Naive thymus-derived CD8-positive, alpha-beta T cell (primary cell): ENCODE results near the gene DNAH3. TPM values are rescaled to one million over a fixed set of nuclear protein-coding genes. Genes with fewer than 3 reads are reported as not detected.
A peak's percentile ranks its signal among the peaks of the same experiment; 100 is the strongest.

Experiments used
- ATAC-seq, 2 donors: fragments of 150-1000 bp; cut with Tn5 transposase in 1 of 2; sonication (Bioruptor Pico), chemical (Tn5 transposase) in 1 of 2; 1 replicate in 1 of 2; 2 replicates in 1 of 2; pipeline ENCODE4 v1.10.0; 2021; ENCODE audit warnings: mild to moderate bottlenecking in 2 of 2, moderate library complexity in 2 of 2
- POLR2A ChIA-PET: fragments of 350-600 bp; sonication (Branson Sonifier 250); formaldehyde crosslinking; loops from one replicate; lab custom pipeline; 2021; ENCODE audit warnings: antibody characterized with exemption; lab: Charles Lee
- DNase-seq, 10 donors: peaks; one replicate each; pipeline versions ENCODE4 v3.0.0 to v3.0.0-alpha.2; 2020 to 2022
- H3K27ac Mint-ChIP-seq, 10 donors: one replicate each; pipeline ENCODE4 v1.8.0; 2020 to 2022; ENCODE audit warnings: mild to moderate bottlenecking in 10 of 10, mixed read lengths in 10 of 10, moderate library complexity in 4 of 10, inconsistent platforms in 1 of 10
- H3K27me3 Mint-ChIP-seq, 5 donors: one replicate each; pipeline ENCODE4 v1.8.0; 2021 to 2022; ENCODE audit warnings: mixed read lengths in 5 of 5
- H3K36me3 Mint-ChIP-seq, 3 donors: one replicate each; pipeline ENCODE4 v1.8.0; 2020 to 2022; ENCODE audit warnings: mixed read lengths in 3 of 3, mild to moderate bottlenecking in 2 of 3, inconsistent platforms in 1 of 3
- H3K4me1 Mint-ChIP-seq, 4 donors: one replicate each; pipeline ENCODE4 v1.8.0; 2021 to 2022; ENCODE audit warnings: mixed read lengths in 4 of 4
- H3K4me3 Mint-ChIP-seq, 10 donors: one replicate each; pipeline ENCODE4 v1.8.0; 2020 to 2022; ENCODE audit warnings: mild to moderate bottlenecking in 10 of 10, mixed read lengths in 10 of 10, moderate library complexity in 6 of 10, inconsistent platforms in 1 of 10
- H3K9me3 Mint-ChIP-seq, 9 donors: one replicate each; pipeline ENCODE4 v1.8.0; 2020 to 2022; ENCODE audit warnings: mixed read lengths in 9 of 9, mild to moderate bottlenecking in 3 of 9, inconsistent platforms in 1 of 9, moderate library complexity in 1 of 9
- polyA plus RNA-seq, 3 donors: library from polyadenylated mRNA; unstranded; fragments of 300-500 nt; fragmentation: Illumina TruSeq; gene quantifications; one replicate each; pipeline ENCODE4 v1.2.3, GENCODE V29; 2021
- total RNA-seq, 8 experiments: library from RNA in 2 of 8; stranded (reverse) in 2 of 8; gene quantifications; one replicate each; pipeline ENCODE4 v1.2.3 and lab custom pipeline; 2021 to 2026

The DNAH3 gene
- total and polyA plus RNA-seq, 5 experiments from 2014 or later: not detected

DNA sequence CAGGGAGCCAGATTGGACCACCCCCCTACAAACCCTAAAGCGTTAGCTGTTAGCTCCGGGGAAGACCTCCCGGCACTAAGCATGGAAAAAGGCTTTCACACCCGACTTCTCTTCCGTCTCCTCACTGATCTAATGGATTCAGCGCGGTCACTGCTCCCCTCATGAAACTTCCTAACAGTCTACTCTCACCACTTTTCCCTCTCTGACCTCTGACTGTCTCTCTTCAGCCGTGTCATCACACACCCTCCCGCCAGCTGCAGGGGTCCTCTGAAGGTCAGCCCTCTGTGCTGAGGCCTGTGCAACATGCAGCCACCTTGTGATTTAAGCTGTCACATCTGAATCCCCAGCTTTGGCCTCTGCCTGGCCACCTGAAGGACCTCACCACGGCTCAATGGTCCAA is 234.4 kb downstream of the DNAH3 start:
- Mint-ChIP-seq H3K27me3 (no peaks in the 10 kb centered on the region), H3K27ac (peak overlapping the region in 1 of 10 donors; percentile 61), H3K36me3 (peaks cover 5 to 36% (median 12%) of the 10 kb centered on the region in 3 donors), H3K4me3 (no peak overlapping the region), H3K4me1 (peaks cover 6 to 10% (median 8%) of the 10 kb centered on the region in 4 donors), H3K9me3 (no peaks in the 10 kb centered on the region)
- ATAC-seq (no peak), DNase-seq (no peak)
- POLR2A ChIA-PET: no interaction called here

DNA sequence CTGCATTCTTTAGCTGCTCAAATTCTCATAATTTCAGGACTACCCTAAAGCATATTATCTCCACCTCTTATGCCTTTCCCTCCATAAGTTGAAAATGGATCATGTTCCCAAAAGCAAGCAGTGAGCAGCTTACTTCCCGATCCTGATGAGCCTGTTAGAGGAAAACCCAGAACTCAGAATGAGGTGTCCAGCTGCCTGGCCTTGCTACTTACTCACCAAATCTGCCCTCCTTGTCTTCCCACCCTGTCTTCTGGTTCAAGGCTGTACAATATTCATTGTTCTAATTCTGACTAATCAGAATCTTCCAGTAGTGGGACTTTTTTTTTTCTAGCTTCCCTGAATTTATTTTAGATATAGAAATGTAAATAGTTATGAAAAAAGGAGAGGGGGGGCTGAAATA is 239.3 kb downstream of the DNAH3 start:
- Mint-ChIP-seq H3K27me3 (no peaks in the 10 kb centered on the region), H3K27ac (peak overlapping the region in 1 of 10 donors; percentile 71), H3K4me1 (peaks cover 6 to 14% (median 9%) of the 10 kb centered on the region in 4 donors), H3K9me3 (no peaks in the 10 kb centered on the region), H3K36me3 (peaks cover 2 to 7% (median 5%) of the 10 kb centered on the region in 3 donors), H3K4me3 (no peak overlapping the region)
- DNase-seq: no peak
- ATAC-seq: no peak
- POLR2A ChIA-PET: no interaction called here

DNA sequence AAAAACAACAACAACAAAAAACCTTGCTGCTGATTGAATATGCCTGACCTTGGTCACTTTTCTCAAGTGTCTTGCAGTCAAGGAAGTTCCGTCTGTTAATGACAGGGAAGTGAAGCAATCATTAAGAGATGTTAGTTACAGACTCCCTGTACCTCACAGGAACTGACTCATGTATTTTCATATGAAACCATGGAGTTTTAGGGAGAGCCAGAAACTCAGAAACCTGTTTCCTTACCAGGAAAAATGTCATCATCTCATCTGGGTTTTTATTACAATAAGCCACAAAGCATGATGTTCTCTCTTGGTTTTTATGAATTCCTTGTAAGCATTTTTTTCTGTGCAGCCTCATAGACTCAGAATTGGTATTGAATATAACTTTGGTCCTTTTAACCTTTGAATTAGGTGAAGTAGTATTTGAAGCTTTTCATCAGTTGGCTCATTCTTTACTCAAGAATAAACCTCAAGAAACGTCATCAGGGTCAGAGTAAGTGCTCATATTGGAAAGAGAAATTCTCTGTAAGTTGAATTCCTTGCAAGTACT is 239.8 kb downstream of the DNAH3 start:
- H3K4me3 Mint-ChIP-seq: no peak overlapping the region
- no peaks in the 10 kb centered on the region for H3K9me3 Mint-ChIP-seq
- peaks cover 4 to 13% (median 10%) of the 10 kb centered on the region in 4 donors for H3K4me1 Mint-ChIP-seq
- H3K36me3 Mint-ChIP-seq: peaks cover 0 to 2% (median 2%) of the 10 kb centered on the region in 3 donors
- no peaks in the 10 kb centered on the region for H3K27me3 Mint-ChIP-seq
- POLR2A ChIA-PET: no interaction called here
- peak overlapping the region in 1 of 10 donors; percentile 45 for H3K27ac Mint-ChIP-seq
- DNase-seq (no peak), ATAC-seq (no peak)

DNA sequence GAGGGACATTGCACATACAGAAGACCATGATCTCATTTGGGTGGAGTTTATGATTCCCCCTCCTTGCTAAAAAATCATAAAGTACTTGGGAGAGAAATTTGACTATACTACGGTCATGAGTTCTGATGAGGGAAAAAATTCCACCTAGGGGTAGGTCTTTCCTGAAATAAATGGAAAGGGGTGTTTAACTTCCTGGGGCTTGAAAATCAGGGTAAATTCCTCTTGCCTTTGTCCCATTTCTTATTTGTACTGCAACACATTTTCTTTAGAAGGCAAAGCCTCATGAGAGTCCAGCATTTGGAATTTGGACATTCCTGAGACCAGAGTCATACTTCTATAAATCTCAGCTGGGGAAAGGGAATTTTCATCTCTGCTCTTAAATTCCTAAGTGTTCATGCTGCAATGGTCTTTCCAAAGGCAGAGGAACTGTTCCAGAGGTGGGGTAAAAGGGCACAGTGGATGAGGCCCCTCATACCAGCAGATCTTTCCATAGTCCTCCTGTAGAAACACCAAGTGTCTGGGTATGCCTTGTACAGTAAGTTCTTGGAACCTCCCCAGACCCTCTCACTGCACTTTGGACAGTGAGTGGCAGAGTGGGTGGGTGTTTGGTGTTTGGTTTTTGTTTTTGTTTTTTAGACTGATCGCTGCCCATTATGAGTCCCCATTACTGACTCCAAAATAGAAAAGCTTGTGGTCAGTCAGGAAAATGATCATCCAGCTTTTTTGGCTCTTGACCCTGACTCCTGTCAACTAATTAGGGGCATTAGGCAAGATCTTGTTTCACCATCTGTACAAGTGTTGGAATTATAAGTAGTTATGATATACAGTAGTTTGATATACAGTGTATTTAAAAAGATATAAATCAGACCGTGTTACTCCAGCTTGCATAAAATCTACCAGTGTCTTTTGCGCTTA is 244.0 kb downstream of the DNAH3 start:
- H3K4me1 Mint-ChIP-seq: peaks cover 34 to 51% (median 41%) of the 10 kb centered on the region in 4 donors
- no peak overlapping the region for H3K4me3 Mint-ChIP-seq
- H3K36me3 Mint-ChIP-seq: no peaks in the 10 kb centered on the region
- H3K9me3 Mint-ChIP-seq: no peaks in the 10 kb centered on the region
- H3K27ac Mint-ChIP-seq: peak overlapping the region in 1 of 10 donors; percentile 46
- no peak for ATAC-seq
- H3K27me3 Mint-ChIP-seq: no peaks in the 10 kb centered on the region
- POLR2A ChIA-PET: no interaction called here
- DNase-seq: no peak

DNA sequence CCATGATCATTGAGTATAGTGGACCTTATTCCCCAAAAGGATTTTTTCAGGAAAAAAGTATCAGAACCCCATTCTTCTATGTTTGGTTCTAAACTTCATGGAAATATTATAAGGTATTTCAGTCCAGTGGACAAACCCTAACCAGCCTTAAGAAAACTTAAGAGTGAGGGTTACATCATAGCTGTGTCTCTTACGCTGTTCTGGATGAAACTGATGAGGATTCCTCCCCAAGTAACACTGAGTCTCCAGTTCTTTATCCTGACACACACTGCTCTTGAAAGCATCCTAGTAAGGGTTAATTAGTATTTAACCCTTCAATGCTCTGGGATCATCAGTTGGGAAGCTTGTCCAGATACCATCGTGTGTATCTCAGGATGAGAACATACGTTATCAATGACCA is 245.1 kb downstream of the DNAH3 start:
- POLR2A ChIA-PET: no interaction called here
- H3K27ac Mint-ChIP-seq: no peak overlapping the region
- no peaks in the 10 kb centered on the region for H3K9me3 Mint-ChIP-seq
- no peak overlapping the region for H3K4me3 Mint-ChIP-seq
- ATAC-seq (no peak), DNase-seq (no peak)
- peaks cover 42 to 54% (median 48%) of the 10 kb centered on the region in 4 donors for H3K4me1 Mint-ChIP-seq
- H3K36me3 Mint-ChIP-seq: no peaks in the 10 kb centered on the region
- no peaks in the 10 kb centered on the region for H3K27me3 Mint-ChIP-seq

DNA sequence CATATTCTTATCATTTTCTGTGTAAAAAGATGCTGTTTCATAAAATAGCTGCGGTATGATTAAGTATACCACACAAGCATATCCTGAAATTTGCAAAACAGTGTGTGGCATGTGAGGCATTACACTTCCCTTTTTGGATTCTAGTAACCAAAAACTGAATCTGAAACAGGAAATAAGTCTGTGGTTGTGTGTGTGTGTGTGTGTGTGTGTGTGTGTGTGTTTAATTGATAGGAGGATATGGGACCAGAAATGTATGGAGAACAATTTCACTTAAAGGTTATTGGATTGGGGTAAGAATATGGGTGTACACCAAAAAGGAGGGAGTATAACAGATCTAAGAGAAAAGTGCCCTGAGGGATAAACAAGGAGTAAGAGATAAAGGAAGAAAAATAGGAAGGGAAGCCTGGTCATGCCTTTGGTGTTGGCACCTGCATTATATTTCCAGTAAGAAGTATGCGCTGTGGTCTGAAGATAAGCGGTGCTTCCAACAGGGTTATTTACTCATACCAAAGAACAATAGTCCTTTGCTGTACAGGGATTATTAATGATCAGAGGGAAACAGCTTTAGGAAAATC is 246.1 kb downstream of the DNAH3 start:
- H3K36me3 Mint-ChIP-seq: no peaks in the 10 kb centered on the region
- POLR2A ChIA-PET: no interaction called here
- H3K9me3 Mint-ChIP-seq: no peaks in the 10 kb centered on the region
- peak in 1 of 2 donors; percentile 4 for ATAC-seq
- peak in 5 of 10 donors; percentile 2 to 54 (median 43) for DNase-seq
- peak overlapping the region in 9 of 10 donors; percentile 1 to 72 (median 53) for H3K4me3 Mint-ChIP-seq
- H3K27me3 Mint-ChIP-seq: no peaks in the 10 kb centered on the region
- peaks cover 41 to 59% (median 53%) of the 10 kb centered on the region in 4 donors for H3K4me1 Mint-ChIP-seq
- H3K27ac Mint-ChIP-seq: peak overlapping the region; percentile 30 to 96 (median 76)

DNA sequence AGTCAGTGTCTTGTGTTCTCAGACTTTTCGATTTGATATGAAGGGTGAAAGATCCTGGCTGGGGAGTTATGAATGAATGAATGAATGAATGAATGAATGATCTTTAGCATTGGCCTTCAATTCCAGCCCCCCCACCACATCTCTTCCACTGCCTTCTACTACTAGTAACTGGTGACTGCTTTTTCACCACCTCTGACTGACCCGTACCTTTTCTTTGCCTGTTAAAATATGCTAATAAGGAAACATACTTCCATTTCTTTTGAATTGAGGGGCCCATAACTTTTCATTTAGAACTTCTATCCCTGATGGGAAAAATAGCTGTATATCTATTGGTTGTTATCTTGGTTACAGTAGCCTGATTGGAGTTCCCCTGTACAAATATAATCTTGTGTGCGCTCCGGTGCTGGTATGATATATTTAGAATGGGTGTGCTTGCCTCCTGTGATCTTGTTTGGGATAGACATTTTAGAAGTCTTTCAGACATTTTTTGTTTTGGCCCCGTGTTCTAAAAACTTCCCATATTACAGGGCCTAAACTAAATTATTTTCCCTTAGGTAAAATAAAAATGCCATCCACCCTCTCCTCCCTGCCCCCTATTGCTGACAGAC is 246.6 kb downstream of the DNAH3 start:
- no peak for ATAC-seq

DNA sequence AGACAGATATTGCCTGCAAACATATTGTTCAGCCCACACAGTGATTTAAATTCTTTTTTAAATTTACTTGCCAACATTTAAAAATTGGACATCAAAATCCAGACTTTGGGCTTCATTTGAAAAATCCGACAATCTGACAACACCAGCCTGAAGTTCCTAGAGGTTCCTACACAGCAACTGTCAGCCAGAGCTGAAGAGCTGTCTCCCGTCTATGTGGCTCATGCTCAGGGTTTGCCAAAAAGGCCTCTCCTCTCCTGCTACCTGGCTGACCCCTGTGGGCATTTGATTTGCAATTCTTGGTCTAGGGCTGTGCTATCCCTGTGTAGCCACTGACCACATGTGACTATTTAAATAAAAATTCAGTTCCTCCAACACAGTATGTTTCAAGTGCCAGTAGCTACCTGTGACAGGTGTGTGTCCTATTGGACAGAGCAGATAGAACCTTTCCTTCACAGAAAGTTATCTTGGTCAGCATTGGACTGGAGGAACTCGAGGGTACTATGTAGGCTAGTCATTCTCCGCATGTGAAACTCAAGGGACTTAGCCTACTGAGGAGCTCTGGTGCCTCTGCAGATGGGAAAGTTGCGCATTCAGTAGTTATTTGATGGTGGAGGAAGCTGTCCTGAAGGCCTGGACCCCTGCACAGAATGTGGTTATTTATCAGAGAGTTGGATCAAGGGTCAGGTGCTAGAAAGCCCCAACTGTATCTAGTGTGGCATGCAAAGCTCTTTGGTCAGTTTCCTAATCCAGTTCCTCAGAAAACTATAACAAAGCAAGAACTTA is 247.3 kb downstream of the DNAH3 start:
- DNase-seq: no peak
- Mint-ChIP-seq H3K27ac (peak overlapping the region; percentile 67 to 96 (median 81)), H3K4me3 (peak overlapping the region in 5 of 10 donors; percentile 16 to 58 (median 34)), H3K9me3 (no peaks in the 10 kb centered on the region), H3K4me1 (peaks cover 46 to 72% (median 65%) of the 10 kb centered on the region in 4 donors), H3K36me3 (no peaks in the 10 kb centered on the region), H3K27me3 (no peaks in the 10 kb centered on the region)
- ATAC-seq: no peak
- POLR2A ChIA-PET: interaction anchor here (1.7 kb wide), 1 partner anchor 28 kb away, joined by 3 read pairs; no protein-coding TSS in a partner anchor

More for the DNA sequence above, 246.6 kb downstream of the DNAH3 start:
- Mint-ChIP-seq H3K36me3 (no peaks in the 10 kb centered on the region), H3K4me3 (peak overlapping the region in 9 of 10 donors; percentile 1 to 71 (median 49)), H3K9me3 (no peaks in the 10 kb centered on the region), H3K27ac (peak overlapping the region; percentile 30 to 96 (median 76)), H3K27me3 (no peaks in the 10 kb centered on the region), H3K4me1 (peaks cover 46 to 65% (median 58%) of the 10 kb centered on the region in 4 donors)
- POLR2A ChIA-PET: no interaction called here
- DNase-seq: no peak

DNA sequence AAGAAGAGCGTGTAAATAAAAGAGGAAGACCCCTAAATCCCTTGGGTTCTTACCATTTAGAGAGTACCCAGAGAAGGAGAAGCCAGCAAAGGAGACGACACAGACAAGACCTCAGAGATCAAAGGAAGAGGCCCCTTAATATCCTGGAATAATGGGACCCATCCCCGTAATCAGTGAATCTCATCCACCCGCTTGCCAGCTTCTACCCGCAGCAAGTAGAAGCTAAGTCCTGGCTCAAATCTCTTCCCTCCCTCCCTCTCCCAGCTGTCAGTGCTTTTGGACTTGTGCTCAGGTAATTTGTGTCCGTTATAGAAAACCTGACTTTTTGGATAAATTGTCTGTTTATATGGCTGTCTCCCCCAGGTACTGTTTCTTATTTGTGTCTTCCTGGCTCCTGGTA is 248.2 kb downstream of the DNAH3 start:
- no peak for DNase-seq
- Mint-ChIP-seq H3K36me3 (peaks cover 0 to 2% (median 0%) of the 10 kb centered on the region in 3 donors), H3K4me1 (peaks cover 48 to 75% (median 70%) of the 10 kb centered on the region in 4 donors), H3K27ac (peak overlapping the region; percentile 79 to 100 (median 98)), H3K4me3 (peak overlapping the region in 9 of 10 donors; percentile 6 to 99 (median 92)), H3K9me3 (no peaks in the 10 kb centered on the region), H3K27me3 (no peaks in the 10 kb centered on the region)
- POLR2A ChIA-PET: interaction anchor here (1.7 kb wide), 1 partner anchor 27 kb away, joined by 3 read pairs; no protein-coding TSS in a partner anchor
- ATAC-seq: no peak

DNA sequence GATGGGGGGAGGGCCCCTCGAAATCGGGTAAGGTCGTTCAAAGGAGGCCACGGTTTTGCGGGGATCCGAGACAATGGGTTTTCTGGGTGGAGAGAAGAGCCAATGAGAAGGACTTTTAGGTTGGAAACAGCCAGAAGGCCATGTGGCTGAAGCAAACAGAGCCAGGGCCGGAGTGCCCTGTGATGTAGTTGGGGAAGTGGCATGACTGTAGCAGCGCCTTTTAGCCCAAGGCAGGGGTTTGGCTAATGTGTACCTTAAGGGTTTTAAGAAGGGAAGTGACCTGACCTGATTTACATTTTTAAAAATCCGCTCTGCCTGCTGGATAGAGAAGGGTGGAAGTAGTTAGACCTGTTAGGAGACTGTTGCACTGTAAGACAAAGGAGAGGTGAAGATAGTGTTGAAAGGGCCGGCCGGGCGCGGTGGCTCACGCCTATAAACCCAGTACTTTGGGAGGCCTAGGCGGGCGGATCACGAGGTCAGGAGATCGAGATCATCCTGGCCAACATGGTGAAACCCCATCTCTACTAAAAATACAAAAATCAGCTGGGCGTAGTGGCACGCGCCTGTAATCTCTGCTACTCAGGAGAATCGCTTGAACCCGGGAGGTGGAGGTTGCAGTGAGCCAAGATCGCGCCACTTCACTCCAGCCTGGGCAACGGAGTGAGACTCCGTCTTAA is 249.1 kb downstream of the DNAH3 start:
- no peak for ATAC-seq
- POLR2A ChIA-PET: interaction anchor here (0.6 to 1.9 kb wide), 5 partner anchors 26 to 161 kb away, joined by 3 to 9 read pairs (median 3); no protein-coding TSS in a partner anchor
- DNase-seq: peak in 7 of 10 donors; percentile 2 to 63 (median 30)
- no peaks in the 10 kb centered on the region for H3K9me3 Mint-ChIP-seq
- H3K4me3 Mint-ChIP-seq: peak overlapping the region; percentile 89 to 99 (median 96)
- peaks cover 0 to 7% (median 0%) of the 10 kb centered on the region in 3 donors for H3K36me3 Mint-ChIP-seq
- H3K4me1 Mint-ChIP-seq: peaks cover 48 to 75% (median 70%) of the 10 kb centered on the region in 4 donors
- no peaks in the 10 kb centered on the region for H3K27me3 Mint-ChIP-seq
- peak overlapping the region; percentile 96 to 100 (median 98) for H3K27ac Mint-ChIP-seq

DNA sequence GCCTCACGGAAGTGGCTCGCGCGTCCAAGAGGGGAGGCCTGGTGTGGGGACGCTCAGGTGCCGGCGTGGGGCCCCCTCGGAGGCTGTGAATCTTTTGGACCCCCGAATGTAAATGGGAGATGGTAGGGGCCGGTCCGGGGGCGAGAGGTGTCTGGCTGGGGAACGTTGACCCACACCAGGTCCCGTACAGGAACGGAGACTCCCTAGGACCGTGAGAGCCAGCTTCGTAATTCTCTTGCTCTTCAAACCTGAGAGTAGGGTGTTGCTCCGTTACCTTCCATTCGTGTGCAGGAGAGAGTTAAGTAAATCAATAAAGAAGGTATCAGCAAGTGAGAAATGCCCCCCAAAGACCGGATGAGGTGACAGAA is 249.6 kb downstream of the DNAH3 start:
- DNase-seq (peak in 2 of 10 donors; percentile 53 to 55), ATAC-seq (peak; percentile 5 to 18)
- POLR2A ChIA-PET: interaction anchor here (0.6 to 1.9 kb wide), 5 partner anchors 8 to 160 kb away, joined by 3 to 9 read pairs (median 4); no protein-coding TSS in a partner anchor

More for the DNA sequence above, 249.6 kb downstream of the DNAH3 start:
- peak overlapping the region; percentile 89 to 99 (median 96) for H3K4me3 Mint-ChIP-seq
- peak overlapping the region; percentile 96 to 100 (median 98) for H3K27ac Mint-ChIP-seq
- no peaks in the 10 kb centered on the region for H3K9me3 Mint-ChIP-seq
- H3K27me3 Mint-ChIP-seq: no peaks in the 10 kb centered on the region
- H3K4me1 Mint-ChIP-seq: peaks cover 48 to 74% (median 69%) of the 10 kb centered on the region in 4 donors
- peaks cover 0 to 10% (median 0%) of the 10 kb centered on the region in 3 donors for H3K36me3 Mint-ChIP-seq
